ENCODE results near the gene RFTN1.

DNA sequence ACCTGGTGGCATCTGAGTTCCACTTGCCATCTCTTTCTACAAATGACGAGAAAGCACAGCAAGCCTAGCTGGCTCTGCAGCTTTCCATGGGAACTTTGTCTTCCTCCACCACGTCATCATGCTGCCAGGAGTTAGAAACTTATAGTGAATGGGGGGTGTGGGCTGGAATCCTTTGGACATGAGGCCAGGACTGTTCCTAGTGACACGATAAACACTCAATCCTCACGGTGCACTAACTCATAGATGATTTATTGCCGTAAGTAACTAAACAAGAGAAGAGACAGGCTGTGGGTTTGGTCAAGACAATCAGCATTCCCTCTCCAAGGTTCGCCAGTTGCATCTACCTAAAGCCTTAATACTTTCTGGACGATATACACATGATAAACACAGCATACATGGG lies 197.9 kb downstream of the RFTN1 start:
- TF ChIP-seq, protein P1, sequence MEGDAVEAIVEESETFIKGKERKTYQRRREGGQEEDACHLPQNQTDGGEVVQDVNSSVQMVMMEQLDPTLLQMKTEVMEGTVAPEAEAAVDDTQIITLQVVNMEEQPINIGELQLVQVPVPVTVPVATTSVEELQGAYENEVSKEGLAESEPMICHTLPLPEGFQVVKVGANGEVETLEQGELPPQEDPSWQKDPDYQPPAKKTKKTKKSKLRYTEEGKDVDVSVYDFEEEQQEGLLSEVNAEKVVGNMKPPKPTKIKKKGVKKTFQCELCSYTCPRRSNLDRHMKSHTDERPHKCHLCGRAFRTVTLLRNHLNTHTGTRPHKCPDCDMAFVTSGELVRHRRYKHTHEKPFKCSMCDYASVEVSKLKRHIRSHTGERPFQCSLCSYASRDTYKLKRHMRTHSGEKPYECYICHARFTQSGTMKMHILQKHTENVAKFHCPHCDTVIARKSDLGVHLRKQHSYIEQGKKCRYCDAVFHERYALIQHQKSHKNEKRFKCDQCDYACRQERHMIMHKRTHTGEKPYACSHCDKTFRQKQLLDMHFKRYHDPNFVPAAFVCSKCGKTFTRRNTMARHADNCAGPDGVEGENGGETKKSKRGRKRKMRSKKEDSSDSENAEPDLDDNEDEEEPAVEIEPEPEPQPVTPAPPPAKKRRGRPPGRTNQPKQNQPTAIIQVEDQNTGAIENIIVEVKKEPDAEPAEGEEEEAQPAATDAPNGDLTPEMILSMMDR (IDR thresholded peaks at IDR 0.05; ENCODE audit: extremely low read depth in 1 of 2, insufficient read depth in 1 of 2, low read depth in 1 of 2, low read length in 2 of 2) = no peak
- TF ChIP-seq POLR2A (IDR thresholded peaks at IDR 0.05; ENCODE audit: low read depth, low read length) = no peak
- TF ChIP-seq, protein P2, sequence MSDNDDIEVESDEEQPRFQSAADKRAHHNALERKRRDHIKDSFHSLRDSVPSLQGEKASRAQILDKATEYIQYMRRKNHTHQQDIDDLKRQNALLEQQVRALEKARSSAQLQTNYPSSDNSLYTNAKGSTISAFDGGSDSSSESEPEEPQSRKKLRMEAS (IDR thresholded peaks at IDR 0.05; ENCODE audit: insufficient read depth, insufficient read length) = no peak
- no peak for TF ChIP-seq EZH2 (IDR thresholded peaks at IDR 0.05; ENCODE audit: borderline replicate concordance, low read depth, low read length, severe bottlenecking)
- TF ChIP-seq POLR2AphosphoS5 (IDR thresholded peaks at IDR 0.05; ENCODE audit: insufficient read depth, low read depth, low read length) = no peak
- TF ChIP-seq JUN (IDR thresholded peaks at IDR 0.05; ENCODE audit: borderline replicate concordance, insufficient read depth, insufficient read length, low read depth) = no peak
- no peak for TF ChIP-seq MYC (IDR thresholded peaks at IDR 0.05; ENCODE audit: low read depth, low read length)
- no peak for TF ChIP-seq FOS (IDR thresholded peaks at IDR 0.05; ENCODE audit: borderline replicate concordance, insufficient read depth, low read length)
